Measurements from ENCODE around the gene DNLZ.
"Not testable (repeated sequence)": the region's sequence is repeated elsewhere in the genome, so short reads cannot be mapped to it uniquely, and the experiment has no call there.

DNLZ gene

GRCh38 chr9:136326061-136326760 is 37.3 kb downstream of the DNLZ start:
- peak overlapping the region; percentile 84 for H3K27ac ChIP-seq
- TF ChIP-seq CTCF (conservative IDR thresholded peaks at IDR 0.05) = no peak

GRCh38 chr9:136325358-136325757 is 38.2 kb downstream of the DNLZ start:
- H3K27ac ChIP-seq = no peak overlapping the region
- TF ChIP-seq CTCF (conservative IDR thresholded peaks at IDR 0.05) = no peak

GRCh38 chr9:136324501-136325300 is 38.8 kb downstream of the DNLZ start:
- TF ChIP-seq CTCF (conservative IDR thresholded peaks at IDR 0.05) = peak; percentile 18

GRCh38 chr9:136323371-136323789 is 40.2 kb downstream of the DNLZ start:
- TF ChIP-seq CTCF (conservative IDR thresholded peaks at IDR 0.05) = no peak
- no peak overlapping the region for H3K27ac ChIP-seq

More at GRCh38 chr9:136324501-136325300, 38.8 kb downstream of the DNLZ start:
- no peak overlapping the region for H3K27ac ChIP-seq

- no peak overlapping the region for H3K27ac ChIP-seq
- no peak for TF ChIP-seq CTCF (conservative IDR thresholded peaks at IDR 0.05)
These were observed 40.7 kb downstream of the DNLZ start for GRCh38 chr9:136322756-136323330.

- TF ChIP-seq CTCF (conservative IDR thresholded peaks at IDR 0.05) = no peak
These were observed 42.0 kb downstream of the DNLZ start for GRCh38 chr9:136321561-136321960.

GRCh38 chr9:136320972-136321371 is 42.6 kb downstream of the DNLZ start:
- H3K27ac ChIP-seq = not testable (repeated sequence)

More at GRCh38 chr9:136321561-136321960, 42.0 kb downstream of the DNLZ start:
- no peak overlapping the region for H3K27ac ChIP-seq

GRCh38 chr9:136319955-136320354 is 43.6 kb downstream of the DNLZ start:
- not testable (repeated sequence) for H3K27ac ChIP-seq

- not testable (repeated sequence) for H3K27ac ChIP-seq
These were observed 44.3 kb downstream of the DNLZ start for GRCh38 chr9:136319244-136319643.

Data from VCaP (cell line).